GM18868 (cell line): Measurements from ENCODE around the gene DND1.
"Not testable (repeated sequence)": the region's sequence is repeated elsewhere in the genome, so short reads cannot be mapped to it uniquely, and the experiment has no call there.

ENCODE experiments used
- ATAC-seq: cut with Tn5 transposase; IDR thresholded peaks from one replicate; pipeline ENCODE4 v1.9.1; 2021; ENCODE audit warnings: mild to moderate bottlenecking, moderate library complexity; ENCODE audit not compliant: unreplicated experiment

Gene DND1

GRCh38 chr5:140673187-140673976 is at the start of gene DND1:
TSS of gene DND1 (minus strand) at chr5:140673576. CDS start at chr5:140673542, 34 bp downstream.
- no peak for ATAC-seq

- ATAC-seq = not testable (repeated sequence)
These were observed 48.0 kb upstream of the DND1 start for GRCh38 chr5:140721395-140721794.

GRCh38 chr5:140720738-140721137 is 47.4 kb upstream of the DND1 start:
- ATAC-seq = not testable (repeated sequence)

- ATAC-seq = no peak
These were observed 44.9 kb upstream of the DND1 start for GRCh38 chr5:140718266-140718592.

- ATAC-seq = not testable (repeated sequence)
These were observed 42.9 kb upstream of the DND1 start for GRCh38 chr5:140716238-140716637.

GRCh38 chr5:140713562-140714094 is 40.3 kb upstream of the DND1 start:
- ATAC-seq = no peak

- no peak for ATAC-seq
These were observed 38.4 kb upstream of the DND1 start for GRCh38 chr5:140711794-140712193.

- peak; percentile 87 for ATAC-seq
These were observed 37.6 kb upstream of the DND1 start for GRCh38 chr5:140710899-140711552.

GRCh38 chr5:140708787-140709186 is 35.4 kb upstream of the DND1 start:
- not testable (repeated sequence) for ATAC-seq

GRCh38 chr5:140707812-140708211 is 34.4 kb upstream of the DND1 start:
- no peak for ATAC-seq

- ATAC-seq = peak; percentile 98
These were observed 27.1 kb upstream of the DND1 start, which contains the start of gene ZMAT2 for GRCh38 chr5:140700177-140701144. TSS of gene ZMAT2 (plus strand) at chr5:140700447. CDS start at chr5:140700461, 14 bp downstream.

GRCh38 chr5:140696891-140697492 is 23.6 kb upstream of the DND1 start:
- no peak for ATAC-seq

GRCh38 chr5:140694276-140694675 is 20.9 kb upstream of the DND1 start:
- no peak for ATAC-seq

- ATAC-seq = peak; percentile 98
These were observed 17.9 kb upstream of the DND1 start, which contains the start of the genes HARS1 and HARS2 for GRCh38 chr5:140690941-140691924. TSS of gene HARS1 (minus strand) at chr5:140691370. CDS start at chr5:140691304, 66 bp downstream. TSS of gene HARS2 (plus strand) at chr5:140691455. CDS start at chr5:140691649, 194 bp downstream.

- no peak for ATAC-seq
These were observed 17.1 kb upstream of the DND1 start for GRCh38 chr5:140690376-140690932.

- ATAC-seq = no peak
These were observed 5.6 kb upstream of the DND1 start for GRCh38 chr5:140678993-140679392.

GRCh38 chr5:140677947-140678346 is 4.6 kb upstream of the DND1 start:
- ATAC-seq = peak; percentile 69

GRCh38 chr5:140674629-140675028 is 1.3 kb upstream of the DND1 start:
- no peak for ATAC-seq

- ATAC-seq = no peak
These were observed 835 bp upstream of the DND1 start for GRCh38 chr5:140674211-140674610.
